ENCODE results near the gene MEGF6. TPM values are rescaled to one million over a fixed set of nuclear protein-coding genes. Genes with fewer than 3 reads are reported as not detected.

The MEGF6 gene
- total RNA-seq, 1 donor from 2014 or later = 10.9 TPM

DNA sequence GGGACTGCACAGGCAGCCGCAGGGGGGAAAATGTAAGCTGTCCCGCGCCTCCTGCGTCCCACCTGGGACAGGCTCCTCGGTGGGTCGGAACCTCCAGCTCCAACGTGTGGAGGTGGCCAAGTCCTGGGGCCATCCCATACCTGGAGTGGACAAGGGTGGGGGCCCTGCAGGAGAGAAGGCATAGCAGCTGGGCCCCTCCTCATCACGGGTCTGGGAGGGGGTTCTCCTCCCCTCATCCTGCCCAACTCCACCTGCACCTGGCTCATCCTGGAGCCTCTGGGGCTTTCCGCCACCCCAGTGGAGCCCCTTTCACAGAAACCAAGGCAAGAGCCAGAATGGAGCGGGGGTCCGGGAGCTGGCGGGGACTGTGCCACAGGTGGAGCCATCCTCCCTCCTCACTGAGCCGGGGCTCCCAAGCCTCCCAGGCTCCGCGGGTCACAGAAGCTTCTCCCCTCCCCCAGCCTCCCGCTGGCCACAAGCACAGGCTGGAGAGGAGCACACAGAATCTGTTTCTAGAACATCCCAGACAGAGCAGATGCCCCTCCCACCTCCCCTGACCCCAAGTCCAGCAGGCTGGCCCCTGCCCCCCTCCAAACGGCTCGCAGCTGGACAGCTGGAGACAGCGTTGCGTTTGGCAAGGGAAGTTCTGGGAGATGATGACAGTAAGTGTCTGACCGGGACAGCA lies 65.8 kb downstream of the MEGF6 start:
- no peak overlapping the region for H3K27ac Mint-ChIP-seq
- H3K9me3 Mint-ChIP-seq = no peaks in the 10 kb centered on the region
- H3K4me1 Mint-ChIP-seq = no peaks in the 10 kb centered on the region
- ChIA-PET CTCF (no interaction called here), POLR2A (no interaction called here)
- no peaks in the 10 kb centered on the region for H3K36me3 Mint-ChIP-seq (ENCODE audit: low read depth)
- TF ChIP-seq, protein P1, sequence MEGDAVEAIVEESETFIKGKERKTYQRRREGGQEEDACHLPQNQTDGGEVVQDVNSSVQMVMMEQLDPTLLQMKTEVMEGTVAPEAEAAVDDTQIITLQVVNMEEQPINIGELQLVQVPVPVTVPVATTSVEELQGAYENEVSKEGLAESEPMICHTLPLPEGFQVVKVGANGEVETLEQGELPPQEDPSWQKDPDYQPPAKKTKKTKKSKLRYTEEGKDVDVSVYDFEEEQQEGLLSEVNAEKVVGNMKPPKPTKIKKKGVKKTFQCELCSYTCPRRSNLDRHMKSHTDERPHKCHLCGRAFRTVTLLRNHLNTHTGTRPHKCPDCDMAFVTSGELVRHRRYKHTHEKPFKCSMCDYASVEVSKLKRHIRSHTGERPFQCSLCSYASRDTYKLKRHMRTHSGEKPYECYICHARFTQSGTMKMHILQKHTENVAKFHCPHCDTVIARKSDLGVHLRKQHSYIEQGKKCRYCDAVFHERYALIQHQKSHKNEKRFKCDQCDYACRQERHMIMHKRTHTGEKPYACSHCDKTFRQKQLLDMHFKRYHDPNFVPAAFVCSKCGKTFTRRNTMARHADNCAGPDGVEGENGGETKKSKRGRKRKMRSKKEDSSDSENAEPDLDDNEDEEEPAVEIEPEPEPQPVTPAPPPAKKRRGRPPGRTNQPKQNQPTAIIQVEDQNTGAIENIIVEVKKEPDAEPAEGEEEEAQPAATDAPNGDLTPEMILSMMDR (IDR thresholded peaks at IDR 0.05) = no peak
- ATAC-seq (ENCODE audit: low read depth) (no peak), DNase-seq (no peak)
- H3K4me3 Mint-ChIP-seq = no peak overlapping the region
- peaks cover 1% of the 10 kb centered on the region for H3K27me3 Mint-ChIP-seq
- intact Hi-C loops (cut with micrococcal nuclease) = no loop called here

DNA sequence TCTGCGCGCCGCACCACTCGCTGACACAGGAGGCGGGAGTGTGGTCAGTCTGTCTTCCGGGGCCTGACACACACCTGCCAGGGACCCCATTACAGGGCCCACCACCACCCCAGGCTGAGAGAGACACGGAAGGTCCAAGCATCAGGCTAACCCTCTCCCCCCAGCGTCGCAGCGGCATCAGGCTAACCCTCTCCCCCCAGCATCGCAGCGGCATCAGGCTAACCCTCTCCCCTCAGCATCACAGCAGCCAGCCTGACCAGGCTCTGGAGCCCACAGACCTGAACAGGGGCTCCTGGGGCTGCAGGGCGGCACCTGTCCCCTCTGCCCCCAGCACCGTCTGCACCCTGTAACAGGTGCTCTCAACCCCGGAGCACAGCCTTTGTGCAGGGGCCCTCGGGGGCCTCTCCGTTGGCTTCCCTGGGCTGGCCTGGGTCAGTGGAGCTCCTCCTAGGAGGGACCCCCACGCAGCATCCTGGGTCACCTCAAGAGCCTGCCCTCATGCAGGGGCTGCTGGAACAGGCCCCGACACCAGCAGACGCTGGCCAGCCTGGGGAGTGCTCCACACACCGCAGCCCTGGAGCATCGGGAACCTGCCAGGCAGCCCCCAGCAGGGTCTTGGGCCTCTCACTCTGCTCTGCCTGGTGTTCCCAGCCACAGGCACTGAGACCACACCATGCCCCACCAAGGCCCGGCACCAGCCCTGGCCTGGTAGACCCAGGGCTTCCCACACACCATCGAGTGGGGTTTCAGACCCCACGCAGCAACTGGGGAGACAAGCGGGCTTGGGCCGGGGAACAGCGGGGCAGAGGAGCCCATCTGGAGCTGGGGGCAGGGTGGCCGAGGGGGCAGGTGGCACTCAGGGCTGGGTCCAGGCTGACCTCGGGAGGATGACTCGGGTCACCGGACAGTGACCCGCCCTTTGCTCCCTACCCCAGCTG lies 67.0 kb downstream of the MEGF6 start:
- Mint-ChIP-seq H3K9me3 (no peaks in the 10 kb centered on the region), H3K36me3 (ENCODE audit: low read depth) (no peaks in the 10 kb centered on the region), H3K27ac (no peak overlapping the region), H3K4me1 (no peaks in the 10 kb centered on the region), H3K4me3 (no peak overlapping the region), H3K27me3 (peaks cover 1% of the 10 kb centered on the region)
- ChIA-PET CTCF (no interaction called here), POLR2A (no interaction called here)
- no peak for ATAC-seq (ENCODE audit: low read depth)
- intact Hi-C loops (cut with micrococcal nuclease) = no loop called here
- TF ChIP-seq, protein P1 (IDR thresholded peaks at IDR 0.05) = no peak
- DNase-seq = no peak

DNA sequence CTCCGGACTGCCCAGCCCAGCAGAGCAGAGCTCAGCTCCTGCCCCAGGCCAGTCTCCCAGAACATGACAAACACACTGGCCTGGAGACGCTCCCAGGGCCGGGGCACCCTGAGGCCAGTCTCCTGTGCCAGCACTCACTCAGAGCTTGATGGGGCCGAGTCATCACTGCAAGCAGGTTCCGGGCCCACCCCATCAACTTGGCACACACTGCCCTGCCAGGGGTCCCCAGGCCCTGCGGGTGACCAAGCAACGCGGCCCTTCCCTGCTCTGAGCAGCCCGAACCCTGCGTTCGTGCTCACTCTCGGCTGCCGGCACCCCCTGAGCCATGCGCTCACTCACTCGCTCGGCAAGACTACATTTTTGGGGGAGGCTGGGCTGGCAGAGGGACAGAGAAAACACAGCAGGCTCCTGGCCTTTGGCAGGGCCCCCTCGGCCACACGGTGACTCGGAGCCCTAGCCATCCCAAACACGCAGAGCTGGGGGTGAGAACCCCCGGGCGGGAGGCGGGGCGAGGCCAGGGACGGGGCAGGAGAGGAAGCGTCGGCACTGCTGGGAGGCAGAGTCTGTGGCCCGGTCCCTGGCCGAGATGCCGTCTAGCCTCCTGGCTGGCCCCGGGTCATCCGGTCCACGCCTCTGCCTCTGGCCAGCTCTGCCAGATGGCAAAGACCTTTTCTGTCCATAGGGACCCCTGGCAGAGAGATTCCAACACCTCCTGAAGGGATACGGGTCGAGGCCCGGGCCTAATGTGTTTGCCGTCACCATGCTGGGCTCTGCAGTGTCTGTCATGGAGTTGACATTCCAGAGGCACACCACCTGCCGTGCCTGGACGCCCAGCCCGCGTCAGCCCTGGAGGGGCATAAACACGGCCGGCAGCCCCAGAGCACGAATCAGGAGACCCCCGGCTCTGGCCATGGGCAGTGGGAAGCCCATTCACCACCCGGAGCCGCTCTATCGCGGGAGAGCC lies 68.0 kb downstream of the MEGF6 start:
- TF ChIP-seq, protein P1 (IDR thresholded peaks at IDR 0.05) = no peak
- no peak for DNase-seq
- no peak overlapping the region for H3K27ac Mint-ChIP-seq
- H3K4me3 Mint-ChIP-seq = no peak overlapping the region
- ATAC-seq (ENCODE audit: low read depth) = no peak
- intact Hi-C loops (cut with micrococcal nuclease) = no loop called here
- ChIA-PET CTCF (no interaction called here), POLR2A (interaction anchor here (0.5 kb wide), 1 partner anchor 132 kb away, joined by 3 read pairs; no protein-coding TSS in a partner anchor)
- H3K9me3 Mint-ChIP-seq = no peaks in the 10 kb centered on the region
- peaks cover 1% of the 10 kb centered on the region for H3K27me3 Mint-ChIP-seq
- peaks cover 2% of the 10 kb centered on the region for H3K4me1 Mint-ChIP-seq
- no peaks in the 10 kb centered on the region for H3K36me3 Mint-ChIP-seq (ENCODE audit: low read depth)

DNA sequence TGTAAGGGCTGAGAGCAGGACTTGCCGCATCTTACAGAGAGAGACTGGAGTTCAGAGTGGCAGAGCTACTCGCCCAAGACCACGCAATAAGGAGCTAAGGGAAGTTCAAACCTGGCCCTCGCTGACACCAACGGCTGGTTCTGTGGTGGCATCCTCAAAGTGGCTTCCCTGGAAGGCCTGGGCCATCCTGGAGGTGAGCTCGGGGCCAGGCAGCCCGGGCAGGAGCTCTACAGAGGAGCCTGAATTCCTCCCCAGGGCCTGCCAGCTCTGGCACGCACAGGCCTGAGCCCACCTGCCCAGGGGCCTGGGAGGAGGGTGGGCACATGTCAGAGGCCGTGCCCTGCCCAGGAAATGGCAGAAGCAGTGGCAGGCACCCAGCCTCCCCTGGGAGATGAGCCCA lies 68.6 kb downstream of the MEGF6 start:
- Mint-ChIP-seq H3K4me1 (peaks cover 6% of the 10 kb centered on the region), H3K27ac (no peak overlapping the region), H3K27me3 (peaks cover 1% of the 10 kb centered on the region), H3K4me3 (no peak overlapping the region), H3K36me3 (ENCODE audit: low read depth) (no peaks in the 10 kb centered on the region), H3K9me3 (no peaks in the 10 kb centered on the region)
- DNase-seq = no peak
- POLR2A ChIA-PET = interaction anchor here (0.5 kb wide), 1 partner anchor 133 kb away, joined by 3 read pairs; no protein-coding TSS in a partner anchor
- intact Hi-C loops (cut with micrococcal nuclease) = no loop called here
- no peak for ATAC-seq (ENCODE audit: low read depth)
- TF ChIP-seq, protein P1 (IDR thresholded peaks at IDR 0.05) = no peak
- CTCF ChIA-PET = no interaction called here

All from activated B cell treated with CpG ODN at 0.5 μM for 24 hours (primary cell).